ENCODE data around the gene ALLC.

- TF ChIP-seq, protein P1, sequence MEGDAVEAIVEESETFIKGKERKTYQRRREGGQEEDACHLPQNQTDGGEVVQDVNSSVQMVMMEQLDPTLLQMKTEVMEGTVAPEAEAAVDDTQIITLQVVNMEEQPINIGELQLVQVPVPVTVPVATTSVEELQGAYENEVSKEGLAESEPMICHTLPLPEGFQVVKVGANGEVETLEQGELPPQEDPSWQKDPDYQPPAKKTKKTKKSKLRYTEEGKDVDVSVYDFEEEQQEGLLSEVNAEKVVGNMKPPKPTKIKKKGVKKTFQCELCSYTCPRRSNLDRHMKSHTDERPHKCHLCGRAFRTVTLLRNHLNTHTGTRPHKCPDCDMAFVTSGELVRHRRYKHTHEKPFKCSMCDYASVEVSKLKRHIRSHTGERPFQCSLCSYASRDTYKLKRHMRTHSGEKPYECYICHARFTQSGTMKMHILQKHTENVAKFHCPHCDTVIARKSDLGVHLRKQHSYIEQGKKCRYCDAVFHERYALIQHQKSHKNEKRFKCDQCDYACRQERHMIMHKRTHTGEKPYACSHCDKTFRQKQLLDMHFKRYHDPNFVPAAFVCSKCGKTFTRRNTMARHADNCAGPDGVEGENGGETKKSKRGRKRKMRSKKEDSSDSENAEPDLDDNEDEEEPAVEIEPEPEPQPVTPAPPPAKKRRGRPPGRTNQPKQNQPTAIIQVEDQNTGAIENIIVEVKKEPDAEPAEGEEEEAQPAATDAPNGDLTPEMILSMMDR (IDR thresholded peaks at IDR 0.05; ENCODE audit: poor library complexity): no peak
- TF ChIP-seq EZH2 (IDR thresholded peaks at IDR 0.05; ENCODE audit: borderline replicate concordance): no peak
Observed at GRCh38 chr2:3618367-3618766, 39.6 kb upstream of the ALLC start.

Measured in hepatocyte (in vitro differentiated cells).